ENCODE measurements around the gene MRPL37. TPM values are rescaled to one million over a fixed set of nuclear protein-coding genes. Genes with fewer than 3 reads are reported as not detected.

Gene MRPL37
- total RNA-seq, 1 experiment from 2014 or later, result 138 TPM

- H3K36me3 ChIP-seq (ENCODE audit: control insufficient read depth, insufficient read depth, low read length), result no peaks in the 10 kb centered on the region
- ATAC-seq (no peak), DNase-seq (ENCODE audit: low read depth, low spot score) (no peak)
- H3K9me3 ChIP-seq (ENCODE audit: control insufficient read depth, insufficient read depth, low read depth, low read length), result no peaks in the 10 kb centered on the region
- POLR2A ChIA-PET, result no interaction called here
- intact Hi-C loops (cut with micrococcal nuclease; ENCODE audit: unreplicated experiment) (no loop called here), in situ Hi-C loops (cut with HindIII; ENCODE audit: low pct_unique_long_range_greater_than_20kb, low sequenced_read_pairs) (no loop called here)
- no peak for TF ChIP-seq POLR2AphosphoS5 (IDR thresholded peaks at IDR 0.05; ENCODE audit: low read depth, low read length)
- no peaks in the 10 kb centered on the region for H3K4me1 ChIP-seq (ENCODE audit: control insufficient read depth, insufficient read depth, low read length)
- H3K27ac ChIP-seq (ENCODE audit: low read length), result no peak overlapping the region
- BruUV-seq (replicated peaks), result no TSS peak
- CTCF ChIA-PET, result no interaction called here
- no peak overlapping the region for H3K4me3 ChIP-seq (ENCODE audit: low read depth in 2 of 2, low read length in 2 of 2)
- H3K27me3 ChIP-seq (ENCODE audit: control insufficient read depth, insufficient read depth, low read length), result no peaks in the 10 kb centered on the region
Observed at GRCh38 chr1:54227891-54228310, 27.9 kb downstream of the MRPL37 start.

DNA sequence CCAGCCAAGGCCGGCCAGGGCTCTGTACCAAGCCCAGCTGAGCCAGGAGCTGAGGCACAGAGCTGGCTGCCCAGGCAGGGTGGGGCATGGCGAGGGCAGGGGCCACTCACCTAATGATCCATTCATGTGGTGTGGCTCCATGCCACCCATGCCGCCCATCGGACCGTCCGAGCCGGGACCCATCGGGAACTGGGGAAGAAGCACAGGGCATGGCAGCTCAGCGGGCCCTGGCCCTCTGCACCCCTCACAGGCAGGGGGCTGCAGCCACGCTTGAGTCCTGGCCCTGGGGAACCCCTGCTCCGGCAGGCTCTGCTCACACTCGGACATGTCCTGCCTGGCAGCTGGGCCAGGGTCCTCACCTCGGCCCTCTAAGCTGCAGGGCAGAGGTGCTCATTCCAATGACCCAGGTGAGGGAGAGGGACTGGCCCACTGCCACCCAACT lies 28.7 kb downstream of the MRPL37 start:
- H3K9me3 ChIP-seq (ENCODE audit: control insufficient read depth, insufficient read depth, low read depth, low read length), result no peaks in the 10 kb centered on the region
- intact Hi-C loops (cut with micrococcal nuclease; ENCODE audit: unreplicated experiment), result no loop called here
- H3K36me3 ChIP-seq (ENCODE audit: control insufficient read depth, insufficient read depth, low read length), result no peaks in the 10 kb centered on the region
- TF ChIP-seq TCF7L2 (IDR thresholded peaks at IDR 0.05; ENCODE audit: low read depth, low read length) (no peak), SIN3A (IDR thresholded peaks at IDR 0.05; ENCODE audit: borderline replicate concordance, insufficient read depth, low read depth, low read length) (no peak), POLR2AphosphoS5 (IDR thresholded peaks at IDR 0.05; ENCODE audit: low read depth, low read length) (no peak)
- TF ChIP-seq, protein P1, sequence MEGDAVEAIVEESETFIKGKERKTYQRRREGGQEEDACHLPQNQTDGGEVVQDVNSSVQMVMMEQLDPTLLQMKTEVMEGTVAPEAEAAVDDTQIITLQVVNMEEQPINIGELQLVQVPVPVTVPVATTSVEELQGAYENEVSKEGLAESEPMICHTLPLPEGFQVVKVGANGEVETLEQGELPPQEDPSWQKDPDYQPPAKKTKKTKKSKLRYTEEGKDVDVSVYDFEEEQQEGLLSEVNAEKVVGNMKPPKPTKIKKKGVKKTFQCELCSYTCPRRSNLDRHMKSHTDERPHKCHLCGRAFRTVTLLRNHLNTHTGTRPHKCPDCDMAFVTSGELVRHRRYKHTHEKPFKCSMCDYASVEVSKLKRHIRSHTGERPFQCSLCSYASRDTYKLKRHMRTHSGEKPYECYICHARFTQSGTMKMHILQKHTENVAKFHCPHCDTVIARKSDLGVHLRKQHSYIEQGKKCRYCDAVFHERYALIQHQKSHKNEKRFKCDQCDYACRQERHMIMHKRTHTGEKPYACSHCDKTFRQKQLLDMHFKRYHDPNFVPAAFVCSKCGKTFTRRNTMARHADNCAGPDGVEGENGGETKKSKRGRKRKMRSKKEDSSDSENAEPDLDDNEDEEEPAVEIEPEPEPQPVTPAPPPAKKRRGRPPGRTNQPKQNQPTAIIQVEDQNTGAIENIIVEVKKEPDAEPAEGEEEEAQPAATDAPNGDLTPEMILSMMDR (IDR thresholded peaks at IDR 0.05), result no peak
- TF ChIP-seq, protein P2, sequence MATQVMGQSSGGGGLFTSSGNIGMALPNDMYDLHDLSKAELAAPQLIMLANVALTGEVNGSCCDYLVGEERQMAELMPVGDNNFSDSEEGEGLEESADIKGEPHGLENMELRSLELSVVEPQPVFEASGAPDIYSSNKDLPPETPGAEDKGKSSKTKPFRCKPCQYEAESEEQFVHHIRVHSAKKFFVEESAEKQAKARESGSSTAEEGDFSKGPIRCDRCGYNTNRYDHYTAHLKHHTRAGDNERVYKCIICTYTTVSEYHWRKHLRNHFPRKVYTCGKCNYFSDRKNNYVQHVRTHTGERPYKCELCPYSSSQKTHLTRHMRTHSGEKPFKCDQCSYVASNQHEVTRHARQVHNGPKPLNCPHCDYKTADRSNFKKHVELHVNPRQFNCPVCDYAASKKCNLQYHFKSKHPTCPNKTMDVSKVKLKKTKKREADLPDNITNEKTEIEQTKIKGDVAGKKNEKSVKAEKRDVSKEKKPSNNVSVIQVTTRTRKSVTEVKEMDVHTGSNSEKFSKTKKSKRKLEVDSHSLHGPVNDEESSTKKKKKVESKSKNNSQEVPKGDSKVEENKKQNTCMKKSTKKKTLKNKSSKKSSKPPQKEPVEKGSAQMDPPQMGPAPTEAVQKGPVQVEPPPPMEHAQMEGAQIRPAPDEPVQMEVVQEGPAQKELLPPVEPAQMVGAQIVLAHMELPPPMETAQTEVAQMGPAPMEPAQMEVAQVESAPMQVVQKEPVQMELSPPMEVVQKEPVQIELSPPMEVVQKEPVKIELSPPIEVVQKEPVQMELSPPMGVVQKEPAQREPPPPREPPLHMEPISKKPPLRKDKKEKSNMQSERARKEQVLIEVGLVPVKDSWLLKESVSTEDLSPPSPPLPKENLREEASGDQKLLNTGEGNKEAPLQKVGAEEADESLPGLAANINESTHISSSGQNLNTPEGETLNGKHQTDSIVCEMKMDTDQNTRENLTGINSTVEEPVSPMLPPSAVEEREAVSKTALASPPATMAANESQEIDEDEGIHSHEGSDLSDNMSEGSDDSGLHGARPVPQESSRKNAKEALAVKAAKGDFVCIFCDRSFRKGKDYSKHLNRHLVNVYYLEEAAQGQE (IDR thresholded peaks at IDR 0.05; ENCODE audit: insufficient read depth in 1 of 2, low read depth in 2 of 2, low read length in 1 of 2), result no peak
- H3K4me3 ChIP-seq (ENCODE audit: low read depth in 2 of 2, low read length in 2 of 2), result no peak overlapping the region
- in situ Hi-C loops (cut with HindIII; ENCODE audit: low pct_unique_long_range_greater_than_20kb, low sequenced_read_pairs), result no loop called here
- H3K27me3 ChIP-seq (ENCODE audit: control insufficient read depth, insufficient read depth, low read length), result no peaks in the 10 kb centered on the region
- H3K4me1 ChIP-seq (ENCODE audit: control insufficient read depth, insufficient read depth, low read length), result no peaks in the 10 kb centered on the region
- ChIA-PET POLR2A (no interaction called here), CTCF (no interaction called here)
- no peak overlapping the region for H3K27ac ChIP-seq (ENCODE audit: low read length)
- BruUV-seq (replicated peaks), result no TSS peak
- ATAC-seq, result no peak; the same call in 1 of the 2 replicates
- DNase-seq (ENCODE audit: low read depth, low spot score), result no peak

DNA sequence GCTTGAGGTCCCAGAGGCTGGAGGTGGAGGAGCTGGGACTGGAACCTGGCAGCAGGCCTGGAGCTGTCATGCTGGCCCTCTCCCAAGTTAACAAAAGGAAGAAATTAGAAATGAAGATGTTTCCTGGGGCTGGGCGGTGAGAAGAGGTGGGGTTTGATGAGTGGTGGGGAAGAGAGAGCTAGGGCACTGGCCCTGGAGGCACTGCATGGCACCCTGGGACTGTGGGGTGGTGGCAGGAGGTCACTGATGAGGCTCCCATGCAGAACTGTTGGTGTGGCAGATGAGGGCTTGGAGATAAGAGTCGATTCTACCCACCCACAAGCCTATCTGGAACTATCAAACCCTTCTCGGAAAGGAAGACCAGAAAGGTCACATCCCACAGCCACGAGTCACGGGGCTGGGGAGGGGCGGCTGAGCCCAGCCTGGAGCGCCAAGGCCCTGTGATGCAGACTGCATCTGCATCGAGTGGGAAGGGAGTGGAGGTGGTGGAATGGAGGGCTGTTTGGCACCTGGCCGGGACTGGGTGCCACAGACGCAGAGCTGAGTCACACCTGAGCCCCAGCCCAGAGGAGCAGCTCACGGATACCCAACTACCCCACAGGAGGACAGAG lies 29.4 kb downstream of the MRPL37 start:
- intact Hi-C loops (cut with micrococcal nuclease; ENCODE audit: unreplicated experiment), result no loop called here
- no peaks in the 10 kb centered on the region for H3K4me1 ChIP-seq (ENCODE audit: control insufficient read depth, insufficient read depth, low read length)
- TF ChIP-seq, protein P2 (IDR thresholded peaks at IDR 0.05; ENCODE audit: insufficient read depth in 1 of 2, low read depth in 2 of 2, low read length in 1 of 2), result no peak
- TF ChIP-seq SIN3A (IDR thresholded peaks at IDR 0.05; ENCODE audit: borderline replicate concordance, insufficient read depth, low read depth, low read length), result no peak
- TF ChIP-seq POLR2AphosphoS5 (IDR thresholded peaks at IDR 0.05; ENCODE audit: low read depth, low read length), result no peak
- TF ChIP-seq, protein P1 (IDR thresholded peaks at IDR 0.05), result no peak
- TF ChIP-seq TCF7L2 (IDR thresholded peaks at IDR 0.05; ENCODE audit: low read depth, low read length), result no peak
- no peak for DNase-seq (ENCODE audit: low read depth, low spot score)
- H3K9me3 ChIP-seq (ENCODE audit: control insufficient read depth, insufficient read depth, low read depth, low read length), result no peaks in the 10 kb centered on the region
- in situ Hi-C loops (cut with HindIII; ENCODE audit: low pct_unique_long_range_greater_than_20kb, low sequenced_read_pairs), result no loop called here
- peak; percentile 76 for ATAC-seq
- CTCF ChIA-PET, result no interaction called here
- H3K36me3 ChIP-seq (ENCODE audit: control insufficient read depth, insufficient read depth, low read length), result no peaks in the 10 kb centered on the region
- no peaks in the 10 kb centered on the region for H3K27me3 ChIP-seq (ENCODE audit: control insufficient read depth, insufficient read depth, low read length)
- H3K27ac ChIP-seq (ENCODE audit: low read length), result no peak overlapping the region
- POLR2A ChIA-PET, result no interaction called here
- no peak overlapping the region for H3K4me3 ChIP-seq (ENCODE audit: low read depth in 2 of 2, low read length in 2 of 2)
- no TSS peak for BruUV-seq (replicated peaks)

All from Panc1 (cell line).